ENCODE measurements around the gene ZNF443. TPM values are rescaled to one million over a fixed set of nuclear protein-coding genes. Genes with fewer than 3 reads are reported as not detected.
"Not testable (repeated sequence)": the region's sequence is repeated elsewhere in the genome, so short reads cannot be mapped to it uniquely, and the experiment has no call there.

The ZNF443 gene
- total and polyA plus RNA-seq, 2 donors (not counting 3 experiments of a cell fraction or from before 2014, with no cell fraction given) = 0.65 to 3.4 TPM

DNA sequence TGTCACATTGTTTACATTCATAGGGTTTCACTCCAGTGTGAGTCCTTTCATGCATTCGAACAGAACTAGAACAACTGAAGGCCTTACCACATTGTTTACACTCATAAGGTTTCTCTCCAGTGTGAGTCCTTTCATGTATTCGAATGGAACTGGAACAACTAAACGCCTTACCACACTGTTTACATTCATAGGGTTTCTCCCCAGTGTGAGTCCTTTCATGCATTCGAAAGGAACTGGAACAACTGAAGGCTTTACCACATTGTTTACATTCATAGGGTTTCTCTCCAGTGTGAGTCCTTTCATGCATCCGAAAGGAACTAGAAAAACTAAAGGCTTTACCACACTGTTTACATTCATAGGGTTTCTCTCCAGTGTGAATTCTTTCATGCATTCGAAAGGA, 23.3 kb upstream of the ZNF443 start:
- dilution Hi-C loops (cut with MboI; ENCODE audit: extremely low pct_ligation_motif_present, low sequenced_read_pairs); H2AFZ ChIP-seq (ENCODE audit: low read depth, low read length); BruUV-seq (replicated peaks); FAIRE-seq; H3K9ac ChIP-seq (replicated peaks; ENCODE audit: extremely low read depth, insufficient read depth, low read length); H3K4me3 ChIP-seq (replicated peaks in 1 of 3; ENCODE audit: insufficient read depth in 1 of 3, low read depth in 1 of 3, low read length in 3 of 3); H3K36me3 ChIP-seq (ENCODE audit: control insufficient read depth in 2 of 2, extremely low read depth in 1 of 2, insufficient read depth in 2 of 2, low read length in 2 of 2); H3K79me2 ChIP-seq (ENCODE audit: control insufficient read depth, insufficient read depth, low read length); H3K4me2 ChIP-seq (ENCODE audit: insufficient read depth, low read length); H3K9me1 ChIP-seq (replicated peaks; ENCODE audit: control insufficient read depth, extremely low read depth, insufficient read depth, low read length); H4K20me1 ChIP-seq (replicated peaks; ENCODE audit: control insufficient read depth, extremely low read depth, insufficient read depth, low read length); H3K27ac ChIP-seq (ENCODE audit: insufficient read depth, low read depth, low read length); DNase-seq (ENCODE audit: low read depth, low spot score); H3K27me3 ChIP-seq (ENCODE audit: control insufficient read depth in 2 of 2, insufficient read depth in 2 of 2, low read length in 2 of 2); intact Hi-C loops (cut with micrococcal nuclease); CTCF ChIA-PET; H3K4me1 ChIP-seq (ENCODE audit: control insufficient read depth, extremely low read depth, insufficient read depth, low read length): not testable (repeated sequence)
- peaks cover 11% of the 10 kb centered on the region for H3K9me3 ChIP-seq (replicated peaks; ENCODE audit: control insufficient read depth, insufficient read depth, low read length)
- POLR2A ChIA-PET = interaction anchor here (0.6 kb wide), 1 partner anchor 104 kb away, joined by 8 read pairs; no protein-coding TSS in a partner anchor

- POLR2A ChIA-PET = no interaction called here
- dilution Hi-C loops (cut with MboI; ENCODE audit: extremely low pct_ligation_motif_present, low sequenced_read_pairs) = no loop called here
Observed at GRCh38 chr19:12453495-12453894, 12.7 kb upstream of the ZNF443 start.

More at GRCh38 chr19:12453495-12453894, 12.7 kb upstream of the ZNF443 start:
- H3K9me3 ChIP-seq (replicated peaks; ENCODE audit: control insufficient read depth, insufficient read depth, low read length) = no peaks in the 10 kb centered on the region
- intact Hi-C loops (cut with micrococcal nuclease) = no loop called here
- no peaks in the 10 kb centered on the region for H3K4me1 ChIP-seq (ENCODE audit: control insufficient read depth, extremely low read depth, insufficient read depth, low read length)
- H3K36me3 ChIP-seq (ENCODE audit: control insufficient read depth in 2 of 2, extremely low read depth in 1 of 2, insufficient read depth in 2 of 2, low read length in 2 of 2) = no peaks in the 10 kb centered on the region
- CTCF ChIA-PET = no interaction called here
- TF ChIP-seq EZH2 (IDR thresholded peaks at IDR 0.05; ENCODE audit: borderline replicate concordance, low read depth, low read length, severe bottlenecking) (no peak), POLR2AphosphoS5 (IDR thresholded peaks at IDR 0.05; ENCODE audit: insufficient read depth, low read depth, low read length) (no peak), POLR2A (IDR thresholded peaks at IDR 0.05; ENCODE audit: low read depth, low read length) (no peak), FOS (IDR thresholded peaks at IDR 0.05; ENCODE audit: borderline replicate concordance, insufficient read depth, low read length) (no peak), CTCF (IDR thresholded peaks at IDR 0.05; ENCODE audit: extremely low read depth in 1 of 2, insufficient read depth in 1 of 2, low read depth in 1 of 2, low read length in 2 of 2) (no peak), MYC (IDR thresholded peaks at IDR 0.05; ENCODE audit: low read depth, low read length) (no peak), JUN (IDR thresholded peaks at IDR 0.05; ENCODE audit: borderline replicate concordance, insufficient read depth, insufficient read length, low read depth) (no peak), GATA2 (IDR thresholded peaks at IDR 0.05; ENCODE audit: insufficient read depth, insufficient read length, low read depth, low read length) (no peak)
- TF ChIP-seq, protein P1, sequence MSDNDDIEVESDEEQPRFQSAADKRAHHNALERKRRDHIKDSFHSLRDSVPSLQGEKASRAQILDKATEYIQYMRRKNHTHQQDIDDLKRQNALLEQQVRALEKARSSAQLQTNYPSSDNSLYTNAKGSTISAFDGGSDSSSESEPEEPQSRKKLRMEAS (IDR thresholded peaks at IDR 0.05; ENCODE audit: insufficient read depth, insufficient read length) = no peak
- H2AFZ ChIP-seq (ENCODE audit: low read depth, low read length) = no peak overlapping the region
- H3K79me2 ChIP-seq (ENCODE audit: control insufficient read depth, insufficient read depth, low read length) = no peaks in the 10 kb centered on the region
- no peaks in the 10 kb centered on the region for H3K27me3 ChIP-seq (ENCODE audit: control insufficient read depth in 2 of 2, insufficient read depth in 2 of 2, low read length in 2 of 2)
- no peak for DNase-seq (ENCODE audit: low read depth, low spot score)
- no peak overlapping the region for H3K9ac ChIP-seq (replicated peaks; ENCODE audit: extremely low read depth, insufficient read depth, low read length)
- H3K4me2 ChIP-seq (ENCODE audit: insufficient read depth, low read length) = no peak overlapping the region
- H3K27ac ChIP-seq (ENCODE audit: insufficient read depth, low read depth, low read length) = no peak overlapping the region
- FAIRE-seq = no peak
- BruUV-seq (replicated peaks) = no TSS peak
- H3K9me1 ChIP-seq (replicated peaks; ENCODE audit: control insufficient read depth, extremely low read depth, insufficient read depth, low read length) = no peaks in the 10 kb centered on the region
- H3K4me3 ChIP-seq (replicated peaks in 1 of 3; ENCODE audit: insufficient read depth in 1 of 3, low read depth in 1 of 3, low read length in 3 of 3) = no peak overlapping the region
- no peaks in the 10 kb centered on the region for H4K20me1 ChIP-seq (replicated peaks; ENCODE audit: control insufficient read depth, extremely low read depth, insufficient read depth, low read length)

All from endothelial cell of umbilical vein (primary cell).